ENCODE results near the gene LIMCH1. TPM values are rescaled to one million over a fixed set of nuclear protein-coding genes. Genes with fewer than 3 reads are reported as not detected.

Gene LIMCH1
- total RNA-seq, 2 experiments from 2014 or later = not detected

DNA sequence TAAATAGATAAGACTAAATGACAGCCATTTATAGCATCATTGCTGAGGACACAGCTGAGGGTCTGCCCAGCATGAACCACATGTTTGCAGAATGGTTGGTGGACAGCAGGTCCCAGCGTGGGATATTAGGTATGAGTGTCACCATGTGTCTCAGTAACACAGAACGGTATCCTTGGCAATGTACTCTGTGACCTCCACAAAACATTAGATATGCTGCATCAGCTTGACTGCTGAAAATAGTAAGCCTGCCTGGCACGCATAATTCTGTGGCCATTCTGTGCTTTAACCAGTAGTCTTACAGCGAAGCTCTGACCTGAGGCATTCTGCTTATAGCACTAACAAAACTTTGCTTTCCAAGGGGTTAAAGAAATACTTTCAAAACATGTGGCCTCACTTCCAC, 32.0 kb downstream of the LIMCH1 start:
- H3K9me3 Mint-ChIP-seq = no peaks in the 10 kb centered on the region
- peaks cover 2% of the 10 kb centered on the region for H3K27me3 Mint-ChIP-seq
- ChIA-PET POLR2A (no interaction called here), CTCF (no interaction called here)
- H3K4me3 Mint-ChIP-seq = no peak overlapping the region
- ATAC-seq (no peak), DNase-seq (no peak)
- no peaks in the 10 kb centered on the region for H3K4me1 Mint-ChIP-seq (ENCODE audit: low read depth)
- no peaks in the 10 kb centered on the region for H3K36me3 Mint-ChIP-seq (ENCODE audit: low read depth)
- intact Hi-C loops (cut with micrococcal nuclease) = no loop called here
- H3K27ac Mint-ChIP-seq = no peak overlapping the region
- TF ChIP-seq, protein P1, sequence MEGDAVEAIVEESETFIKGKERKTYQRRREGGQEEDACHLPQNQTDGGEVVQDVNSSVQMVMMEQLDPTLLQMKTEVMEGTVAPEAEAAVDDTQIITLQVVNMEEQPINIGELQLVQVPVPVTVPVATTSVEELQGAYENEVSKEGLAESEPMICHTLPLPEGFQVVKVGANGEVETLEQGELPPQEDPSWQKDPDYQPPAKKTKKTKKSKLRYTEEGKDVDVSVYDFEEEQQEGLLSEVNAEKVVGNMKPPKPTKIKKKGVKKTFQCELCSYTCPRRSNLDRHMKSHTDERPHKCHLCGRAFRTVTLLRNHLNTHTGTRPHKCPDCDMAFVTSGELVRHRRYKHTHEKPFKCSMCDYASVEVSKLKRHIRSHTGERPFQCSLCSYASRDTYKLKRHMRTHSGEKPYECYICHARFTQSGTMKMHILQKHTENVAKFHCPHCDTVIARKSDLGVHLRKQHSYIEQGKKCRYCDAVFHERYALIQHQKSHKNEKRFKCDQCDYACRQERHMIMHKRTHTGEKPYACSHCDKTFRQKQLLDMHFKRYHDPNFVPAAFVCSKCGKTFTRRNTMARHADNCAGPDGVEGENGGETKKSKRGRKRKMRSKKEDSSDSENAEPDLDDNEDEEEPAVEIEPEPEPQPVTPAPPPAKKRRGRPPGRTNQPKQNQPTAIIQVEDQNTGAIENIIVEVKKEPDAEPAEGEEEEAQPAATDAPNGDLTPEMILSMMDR (IDR thresholded peaks at IDR 0.05) = no peak

DNA sequence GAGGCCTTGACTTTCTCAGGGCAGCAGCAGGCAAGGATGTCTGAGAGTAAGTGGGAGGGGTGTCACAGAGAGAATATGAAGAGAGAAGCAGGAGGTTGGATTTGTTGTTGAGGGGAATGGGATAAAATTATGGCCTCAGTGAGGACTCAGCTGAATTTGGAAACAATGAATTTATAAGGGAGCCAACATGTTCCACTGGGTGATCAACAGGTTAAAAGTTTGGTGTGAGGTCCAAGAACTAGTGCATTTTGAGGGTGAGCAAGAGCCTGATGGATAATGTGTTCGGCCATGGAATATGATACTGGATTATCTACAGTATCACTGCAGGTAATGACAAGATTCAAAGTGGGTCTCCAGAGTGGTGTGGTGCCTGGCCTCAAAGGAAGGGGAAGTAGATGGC, 33.5 kb downstream of the LIMCH1 start:
- no peak for DNase-seq
- Mint-ChIP-seq H3K27ac (no peak overlapping the region), H3K4me1 (ENCODE audit: low read depth) (no peaks in the 10 kb centered on the region), H3K36me3 (ENCODE audit: low read depth) (no peaks in the 10 kb centered on the region), H3K27me3 (peaks cover 2% of the 10 kb centered on the region), H3K4me3 (no peak overlapping the region), H3K9me3 (no peaks in the 10 kb centered on the region)
- POLR2A ChIA-PET = no interaction called here
- CTCF ChIA-PET = no interaction called here
- TF ChIP-seq, protein P1 (IDR thresholded peaks at IDR 0.05) = no peak
- no peak for ATAC-seq
- intact Hi-C loops (cut with micrococcal nuclease) = no loop called here

DNA sequence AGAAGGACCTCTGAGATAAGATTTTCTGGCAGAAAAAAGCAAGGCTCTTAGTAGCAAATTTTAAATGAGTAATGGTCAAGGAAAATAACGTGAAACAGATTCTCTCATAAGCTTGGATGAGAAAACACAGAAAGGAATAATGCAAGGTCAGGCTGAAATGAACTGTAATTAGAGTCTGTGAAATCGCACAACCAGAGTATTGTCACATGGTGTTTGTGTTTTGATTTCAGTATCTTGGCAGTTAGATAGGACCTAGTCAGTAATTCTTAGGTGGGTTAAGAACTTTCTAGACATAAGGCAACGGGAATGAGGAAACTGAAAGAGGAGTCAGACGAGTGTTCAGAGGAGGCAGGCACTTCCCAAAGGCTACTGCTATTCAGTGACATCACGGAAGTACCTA, 34.6 kb downstream of the LIMCH1 start:
- ATAC-seq = no peak
- POLR2A ChIA-PET = no interaction called here

DNA sequence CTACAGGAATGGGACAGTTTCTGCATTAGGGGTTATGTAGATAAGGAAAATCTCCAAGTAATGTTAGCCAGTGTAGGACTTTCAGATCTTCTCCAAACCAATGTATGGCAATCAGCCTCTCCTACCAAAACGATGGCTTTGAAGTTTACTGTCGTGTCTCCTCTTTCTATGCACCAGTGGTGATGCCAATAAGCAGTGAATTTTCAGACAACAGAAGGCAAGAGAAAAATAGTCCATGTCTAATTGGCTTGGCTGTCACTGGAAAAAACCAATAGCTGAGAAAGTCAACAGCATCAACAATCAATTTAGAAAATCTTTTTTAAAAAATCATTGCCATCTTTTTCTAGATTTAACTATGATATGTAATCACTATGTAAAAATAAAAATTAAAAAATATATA, 35.0 kb downstream of the LIMCH1 start:
- TF ChIP-seq, protein P1 (IDR thresholded peaks at IDR 0.05) = no peak
- peaks cover 2% of the 10 kb centered on the region for H3K27me3 Mint-ChIP-seq
- ATAC-seq (no peak), DNase-seq (no peak)
- no peaks in the 10 kb centered on the region for H3K36me3 Mint-ChIP-seq (ENCODE audit: low read depth)
- H3K4me3 Mint-ChIP-seq = no peak overlapping the region
- H3K4me1 Mint-ChIP-seq (ENCODE audit: low read depth) = no peaks in the 10 kb centered on the region
- no peaks in the 10 kb centered on the region for H3K9me3 Mint-ChIP-seq
- CTCF ChIA-PET = no interaction called here
- intact Hi-C loops (cut with micrococcal nuclease) = no loop called here
- H3K27ac Mint-ChIP-seq = no peak overlapping the region
- POLR2A ChIA-PET = no interaction called here

More for the DNA sequence above, 34.6 kb downstream of the LIMCH1 start:
- Mint-ChIP-seq H3K4me3 (no peak overlapping the region), H3K27me3 (peaks cover 2% of the 10 kb centered on the region), H3K9me3 (no peaks in the 10 kb centered on the region), H3K36me3 (ENCODE audit: low read depth) (no peaks in the 10 kb centered on the region), H3K4me1 (ENCODE audit: low read depth) (no peaks in the 10 kb centered on the region), H3K27ac (no peak overlapping the region)
- TF ChIP-seq, protein P1 (IDR thresholded peaks at IDR 0.05) = no peak
- CTCF ChIA-PET = no interaction called here
- intact Hi-C loops (cut with micrococcal nuclease) = no loop called here
- DNase-seq = no peak

DNA sequence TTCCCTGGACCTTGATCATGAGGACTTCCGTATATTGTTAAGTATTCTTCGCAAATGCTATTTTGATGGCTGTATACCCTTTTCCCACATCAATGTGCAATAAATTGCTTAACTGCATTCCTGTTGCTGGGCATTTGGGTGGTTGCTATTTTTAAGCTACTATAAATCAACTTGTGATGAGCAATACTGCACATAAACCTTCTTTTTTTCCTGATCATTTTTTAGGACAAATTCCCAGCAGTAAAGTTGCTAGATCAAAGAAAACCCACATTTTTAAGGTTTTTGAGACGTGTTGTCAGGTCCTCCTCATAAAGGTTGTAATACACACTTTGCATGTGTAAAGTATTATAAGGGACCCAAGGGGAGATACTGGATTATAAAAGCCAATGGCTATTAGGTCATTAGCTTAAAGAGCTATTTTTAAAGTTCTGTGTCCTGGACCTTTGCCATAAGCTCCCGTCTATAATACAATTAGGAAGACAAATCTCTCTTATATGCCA, 35.6 kb downstream of the LIMCH1 start:
- ATAC-seq = no peak
- CTCF ChIA-PET = no interaction called here
- Mint-ChIP-seq H3K36me3 (ENCODE audit: low read depth) (no peaks in the 10 kb centered on the region), H3K27ac (no peak overlapping the region), H3K27me3 (peaks cover 2% of the 10 kb centered on the region), H3K4me3 (no peak overlapping the region), H3K4me1 (ENCODE audit: low read depth) (no peaks in the 10 kb centered on the region), H3K9me3 (no peaks in the 10 kb centered on the region)
- TF ChIP-seq, protein P1 (IDR thresholded peaks at IDR 0.05) = no peak
- DNase-seq = no peak
- intact Hi-C loops (cut with micrococcal nuclease) = no loop called here
- POLR2A ChIA-PET = no interaction called here
